ENCODE measurements around the gene COPA.

The COPA gene

DNA sequence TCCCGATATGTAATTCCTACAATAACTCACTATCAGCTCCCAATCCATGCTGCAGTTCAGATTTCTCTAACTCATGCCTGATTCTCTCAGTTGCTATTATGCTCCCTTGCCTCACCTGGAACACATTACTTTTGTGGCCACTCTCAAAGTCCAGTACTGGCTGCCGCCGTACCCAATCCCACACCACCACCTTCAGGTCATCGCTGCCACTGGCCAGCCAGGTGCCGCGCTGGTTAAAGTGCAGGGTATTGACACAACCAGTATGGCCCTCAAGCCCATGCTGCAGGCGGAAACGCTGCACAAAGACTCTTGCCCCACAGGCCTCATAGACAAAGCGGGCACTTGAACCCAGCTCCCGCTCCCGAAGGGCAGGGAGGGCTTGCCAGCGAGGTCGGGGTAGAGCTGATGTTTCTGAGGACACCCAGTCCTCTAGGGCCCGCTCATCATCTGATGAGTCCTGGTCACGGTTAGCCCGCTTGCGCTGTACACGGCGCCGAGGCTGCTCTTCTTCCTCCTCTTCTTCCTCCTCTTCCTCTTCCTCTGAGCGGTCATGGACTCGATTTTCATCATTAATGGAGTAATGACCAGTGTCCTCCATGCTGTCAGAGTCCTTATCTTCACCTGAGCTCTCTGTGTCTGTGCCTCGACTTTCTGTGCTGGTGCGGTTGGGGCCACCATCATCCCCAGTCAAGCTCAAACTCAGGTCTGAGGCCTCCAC lies 103.3 kb downstream of the COPA start:
- no peak for DNase-seq
- Mint-ChIP-seq H3K4me1 (no peaks in the 10 kb centered on the region), H3K4me3 (no peak overlapping the region), H3K27me3 (no peaks in the 10 kb centered on the region), H3K27ac (no peak overlapping the region), H3K36me3 (peaks cover 40% of the 10 kb centered on the region), H3K9me3 (no peaks in the 10 kb centered on the region)
- CTCF ChIA-PET = interaction anchor here (1.0 to 5.5 kb wide), 4 partner anchors 12 to 93 kb away, joined by 3 to 32 read pairs (median 6); no protein-coding TSS in a partner anchor

Data from activated naive CD4-positive, alpha-beta T cell treated with anti-CD3 and anti-CD28 coated beads, Interleukin-2, amount 10 ng/mL, durations not matched to agents 7 days and 5 days (primary cell).